SH-SY5Y (cell line): ENCODE measurements around the gene FYB2.

Source experiments
- GATA2 ChIP-seq: IDR thresholded peaks from 2 replicates; pipeline ENCODE4 v1.6.1; 2011; ENCODE audit warnings: mild to moderate bottlenecking, low read depth, low read length
- GATA3 ChIP-seq: IDR thresholded peaks from 2 replicates; pipeline ENCODE4 v1.6.1; 2011; ENCODE audit warnings: low read depth, mild to moderate bottlenecking, low read length, moderate library complexity

GRCh38 chr1:56771717-56772116 lies 47.5 kb downstream of the FYB2 start:
- TF ChIP-seq GATA3 (no peak), GATA2 (no peak)
